IPS DF 4.7 (cell line): ENCODE measurements around the gene CLEC10A.
"Not testable (repeated sequence)": the region's sequence is repeated elsewhere in the genome, so short reads cannot be mapped to it uniquely, and the experiment has no call there.

ENCODE experiments used
- DNase-seq: peaks from one replicate; pipeline ENCODE4 v3.0.0-alpha.2; 2013; ENCODE audit warnings: low spot score; ENCODE audit errors: extremely low read depth

CLEC10A gene, protein sequence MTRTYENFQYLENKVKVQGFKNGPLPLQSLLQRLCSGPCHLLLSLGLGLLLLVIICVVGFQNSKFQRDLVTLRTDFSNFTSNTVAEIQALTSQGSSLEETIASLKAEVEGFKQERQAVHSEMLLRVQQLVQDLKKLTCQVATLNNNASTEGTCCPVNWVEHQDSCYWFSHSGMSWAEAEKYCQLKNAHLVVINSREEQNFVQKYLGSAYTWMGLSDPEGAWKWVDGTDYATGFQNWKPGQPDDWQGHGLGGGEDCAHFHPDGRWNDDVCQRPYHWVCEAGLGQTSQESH

DNA sequence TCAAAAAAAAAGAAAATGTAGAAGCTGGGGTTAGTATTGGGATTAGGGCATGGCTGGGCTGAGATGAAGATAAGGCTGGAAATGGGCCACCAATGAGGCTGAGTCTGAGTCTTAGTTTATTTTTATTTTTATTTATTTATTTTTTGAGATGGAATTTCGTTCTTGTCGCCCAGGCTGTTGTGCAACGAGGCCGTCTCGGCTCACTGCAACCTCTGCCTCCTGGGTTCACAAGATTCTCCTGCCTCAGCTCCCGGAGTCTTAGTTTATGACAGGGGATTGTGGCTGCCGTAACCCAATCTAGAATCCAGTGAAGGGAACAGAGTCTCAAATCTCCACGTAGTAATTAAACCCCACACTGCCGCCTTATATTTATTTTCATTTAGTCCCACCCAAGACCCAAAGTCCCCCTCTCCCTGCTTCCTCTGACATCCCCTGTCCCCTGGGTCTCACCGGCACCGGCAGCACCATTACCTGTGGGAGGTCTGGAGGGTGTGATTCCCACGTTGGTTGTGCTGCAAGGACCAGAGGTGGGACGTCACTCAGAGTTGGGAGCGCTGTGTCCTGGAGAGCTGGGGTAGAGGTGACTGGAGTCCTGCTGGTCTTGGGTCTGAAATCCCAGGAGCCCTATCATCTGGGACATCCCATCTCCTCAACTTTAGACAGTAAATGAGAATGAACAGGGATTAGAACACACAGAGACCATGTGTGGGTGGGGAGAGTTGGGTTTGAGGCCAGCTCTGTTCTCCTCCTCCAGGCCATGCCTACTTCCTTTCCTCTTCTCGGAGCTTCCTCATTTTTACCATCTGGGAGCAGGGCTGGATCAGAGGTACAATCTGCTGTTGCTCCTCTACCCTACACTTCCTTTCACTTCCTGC is at the start of gene CLEC10A:
CLEC10A (minus strand) TSS at position 671 of the 875 bp plus-strand sequence. CDS start 1,439 bp downstream, outside the sequence.
- no peak for DNase-seq

- DNase-seq: no peak
Observed at GRCh38 chr17:7129311-7129710, 49.3 kb upstream of the CLEC10A start.

DNA sequence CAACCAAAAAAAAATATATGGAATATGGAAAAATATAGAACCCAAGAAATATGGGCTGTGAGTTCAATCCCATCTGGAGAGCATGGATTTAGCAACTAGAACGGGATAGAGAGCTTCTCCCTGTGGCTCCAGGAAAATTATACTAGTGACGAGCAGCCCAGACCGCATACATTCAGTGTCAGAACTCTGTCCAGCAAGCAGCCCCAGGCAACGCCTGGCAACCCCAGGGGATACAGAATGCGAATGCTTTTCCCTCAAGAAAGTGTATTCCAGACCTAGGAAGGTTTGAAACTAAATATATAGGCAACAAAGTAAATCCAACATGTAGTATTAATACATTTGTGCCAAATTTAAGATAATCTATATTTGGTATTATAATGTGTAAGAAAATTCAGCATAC is 48.1 kb upstream of the CLEC10A start:
- DNase-seq: no peak

DNA sequence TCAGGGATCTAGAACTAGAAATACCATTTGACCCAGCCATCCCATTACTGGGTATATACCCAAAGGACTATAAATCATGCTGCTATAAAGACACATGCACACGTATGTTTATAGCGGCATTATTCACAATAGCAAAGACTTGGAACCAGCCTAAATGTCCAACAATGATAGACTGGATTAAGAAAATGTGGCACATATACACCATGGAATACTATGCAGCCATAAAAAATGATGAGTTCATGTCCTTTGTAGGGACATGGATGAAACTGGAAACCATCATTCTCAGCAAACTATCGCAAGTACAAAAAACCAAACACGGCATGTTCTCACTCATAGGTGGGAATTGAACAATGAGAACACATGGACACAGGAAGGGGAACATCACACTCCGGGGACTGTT is 47.5 kb upstream of the CLEC10A start:
- DNase-seq: not testable (repeated sequence)

- DNase-seq: not testable (repeated sequence)
Observed at GRCh38 chr17:7126386-7126785, 46.3 kb upstream of the CLEC10A start.

GRCh38 chr17:7124923-7125322 is 44.9 kb upstream of the CLEC10A start:
- DNase-seq: no peak

- no peak for DNase-seq
Observed at GRCh38 chr17:7123844-7124243, 43.8 kb upstream of the CLEC10A start.

DNA sequence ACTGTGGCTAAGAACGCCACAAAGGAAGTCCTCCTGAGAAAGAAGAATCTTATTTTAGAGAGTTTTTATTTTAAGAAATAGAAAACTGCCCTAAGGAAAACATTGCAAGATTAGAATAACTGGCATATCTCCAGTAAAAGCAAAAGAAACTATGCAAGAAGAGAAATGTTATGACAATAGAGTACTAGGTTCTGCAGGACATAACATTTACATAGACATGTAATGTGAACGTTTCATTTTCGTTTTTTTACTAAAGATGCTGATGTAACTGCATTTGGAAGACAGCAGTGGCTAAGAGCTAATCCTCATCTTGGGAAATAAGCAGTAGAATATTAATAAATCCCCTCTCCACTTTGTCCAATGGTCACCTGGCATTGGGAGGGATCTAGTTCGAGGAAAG is 42.3 kb upstream of the CLEC10A start:
- DNase-seq: no peak

GRCh38 chr17:7120635-7121034 is 40.6 kb upstream of the CLEC10A start:
- DNase-seq: not testable (repeated sequence)

GRCh38 chr17:7120123-7120522 is 40.1 kb upstream of the CLEC10A start:
- no peak for DNase-seq

DNA sequence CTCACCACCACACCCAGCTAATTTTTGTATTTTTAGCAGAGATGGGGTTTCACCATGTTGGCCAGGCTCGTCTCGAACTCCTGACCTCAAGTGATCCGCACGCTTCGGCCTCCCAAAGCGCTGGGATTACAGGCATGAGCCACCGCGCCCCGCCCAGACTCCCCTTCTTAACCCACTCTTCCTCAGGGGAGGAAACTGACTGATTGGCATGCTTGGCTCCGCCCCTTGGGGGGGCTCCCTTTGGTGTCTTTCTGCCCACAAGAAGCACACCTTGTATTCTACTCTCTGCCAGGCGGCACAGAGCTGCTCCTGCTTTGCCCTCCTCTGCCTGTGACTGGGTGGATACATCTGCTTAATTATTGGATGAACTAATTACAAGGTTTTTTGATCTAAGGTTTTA is 39.3 kb upstream of the CLEC10A start:
- no peak for DNase-seq

- no peak for DNase-seq
Observed at GRCh38 chr17:7114875-7115614, 35.0 kb upstream of the CLEC10A start.

DNA sequence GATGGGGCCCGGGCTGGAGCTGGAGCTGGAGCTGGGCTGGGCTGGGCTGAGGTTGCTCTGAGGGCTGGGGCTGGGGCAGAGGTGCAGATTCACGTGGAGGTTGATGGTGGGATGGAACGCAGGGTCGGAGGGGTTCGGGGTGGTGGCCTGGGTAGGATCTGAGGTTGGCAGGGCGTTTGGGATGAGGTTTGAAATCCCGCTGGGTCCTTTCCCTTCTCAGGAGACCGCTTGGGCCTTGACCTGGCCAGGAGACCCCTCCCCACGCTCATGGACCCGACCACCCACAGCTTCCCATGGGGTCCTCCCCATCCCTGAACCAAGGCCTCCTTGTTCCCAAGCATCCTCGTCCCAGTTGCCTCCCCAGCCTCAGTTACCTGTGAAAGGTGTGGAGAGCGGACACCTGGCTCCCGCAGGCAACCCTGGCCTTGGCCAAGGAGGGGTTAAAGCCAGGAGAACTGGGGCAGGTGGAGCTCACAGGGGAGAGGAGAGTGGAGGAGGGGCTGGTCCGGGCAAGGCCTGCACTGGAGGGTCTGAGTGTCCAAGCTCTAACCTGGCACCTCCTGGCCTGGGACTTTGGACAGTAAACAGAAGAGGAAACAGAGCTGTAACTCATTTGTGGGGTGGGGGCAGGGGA is 34.3 kb upstream of the CLEC10A start, which contains the start of gene ASGR2:
ASGR2 (minus strand) TSS at position 582 of the 634 bp plus-strand sequence. CDS start 582 bp downstream, outside the sequence.
- no peak for DNase-seq

DNA sequence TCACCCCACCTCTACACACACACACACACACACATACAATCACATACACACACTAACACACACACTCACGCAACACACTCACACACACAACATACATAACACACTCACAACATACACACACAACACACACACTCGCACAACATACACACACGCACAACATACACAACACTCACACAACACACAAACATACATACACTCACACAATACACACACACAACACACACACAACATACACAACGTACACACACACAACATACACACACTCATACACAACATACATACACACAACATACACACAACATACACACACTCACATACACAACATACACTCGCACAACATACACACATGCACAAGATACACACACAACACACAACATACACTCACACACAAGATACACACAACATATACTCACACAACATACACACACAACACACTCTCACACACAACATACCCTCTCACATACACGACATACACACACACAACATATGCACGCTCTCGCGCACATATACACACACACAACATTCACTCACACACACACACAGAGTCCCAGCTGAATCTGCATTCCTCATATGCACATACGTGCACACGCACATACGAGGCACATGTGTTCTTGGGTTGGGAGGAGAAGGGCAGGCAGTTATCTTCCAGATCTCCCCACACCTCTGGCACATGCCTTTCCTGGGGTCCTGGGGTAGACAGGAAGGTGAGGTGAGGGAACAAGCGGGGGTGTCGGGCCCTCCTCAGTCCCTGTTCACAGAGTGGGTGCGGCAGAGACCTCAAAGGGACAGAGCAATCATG is 33.4 kb upstream of the CLEC10A start:
- no peak for DNase-seq

- no peak for DNase-seq
Observed at GRCh38 chr17:7112510-7113108, 32.6 kb upstream of the CLEC10A start.

- no peak for DNase-seq
Observed at GRCh38 chr17:7111784-7112509, 31.9 kb upstream of the CLEC10A start.

DNA sequence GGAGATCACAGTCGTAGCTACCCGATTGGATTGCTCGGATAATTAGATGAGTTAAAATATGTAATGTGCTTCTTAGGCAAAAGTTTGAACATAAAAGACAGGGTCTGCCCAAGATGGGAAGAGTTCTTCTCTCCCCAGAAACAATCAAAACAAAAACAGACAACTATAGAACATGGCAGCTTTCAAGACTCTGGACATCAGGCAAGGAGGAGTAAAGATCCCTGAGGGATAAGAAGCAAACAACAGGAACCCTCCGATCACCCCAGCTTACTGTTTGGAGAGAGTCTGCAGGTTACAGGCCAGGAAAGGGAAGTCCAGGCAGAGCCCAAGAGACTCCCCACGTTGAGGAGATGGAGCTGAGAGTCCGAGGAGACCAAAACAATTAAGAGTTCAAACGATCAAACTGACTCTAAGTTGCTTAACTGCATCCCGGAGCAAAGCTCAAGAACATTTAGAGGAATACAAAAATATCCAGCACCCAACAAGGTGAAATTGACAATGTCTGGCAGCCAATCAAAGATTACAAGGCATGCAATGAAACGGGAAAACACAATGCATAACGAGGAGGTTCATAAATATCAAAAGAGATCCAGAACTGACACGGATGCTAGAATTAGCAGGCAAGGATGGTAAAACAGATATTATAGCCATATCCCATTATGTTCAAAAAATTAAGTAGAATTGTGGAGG is 30.7 kb upstream of the CLEC10A start:
- no peak for DNase-seq

- DNase-seq: no peak
Observed at GRCh38 chr17:7109461-7110322, 29.6 kb upstream of the CLEC10A start.
